DND-41 (cell line): Measurements from ENCODE around the gene CNOT6L.

ENCODE experiments used
- ATAC-seq: fragments of 200-7000 bp; cut with Tn5 transposase; 3 replicates; pipeline ENCODE4 v1.9.1; 2021; ENCODE audit warnings: low read depth; ENCODE audit not compliant: insufficient read depth
- DNase-seq: peaks from one replicate; pipeline ENCODE4 v3.0.0-alpha.2; 2020
- H2AFZ ChIP-seq: 2 replicates; pipeline ENCODE4 v1.6.0; 2012; ENCODE audit warnings: low read depth, low read length
- H3K27ac ChIP-seq: 2 replicates; pipeline ENCODE4 v1.5.1; 2012; ENCODE audit warnings: low read length, inconsistent platforms
- H3K27me3 ChIP-seq: fragments of 200-600 bp; sonication (generic); 2 replicates; pipeline ENCODE4 v1.6.0; 2012; ENCODE audit warnings: low read length, mild to moderate bottlenecking, inconsistent platforms; ENCODE audit not compliant: insufficient read depth, poor library complexity
- H3K36me3 ChIP-seq: 2 replicates; pipeline ENCODE4 v1.5.1; 2012; ENCODE audit warnings: low read length, inconsistent platforms; ENCODE audit not compliant: insufficient read depth
- H3K4me1 ChIP-seq: 2 replicates; pipeline ENCODE4 v1.5.1; 2012; ENCODE audit warnings: mild to moderate bottlenecking, low read length; ENCODE audit not compliant: insufficient read depth
- H3K4me2 ChIP-seq: 2 replicates; pipeline ENCODE4 v1.6.0; 2012; ENCODE audit warnings: mild to moderate bottlenecking, moderate library complexity, low read length, inconsistent platforms; ENCODE audit not compliant: insufficient read depth
- H3K4me3 ChIP-seq, 2 experiments: fragments of 200-600 bp in 1 of 2; shearing (Covaris generic) in 1 of 2; 2 replicates each; pipeline ENCODE4 v1.5.1; 2012 to 2016; ENCODE audit warnings: inconsistent platforms in 2 of 2, low read length in 2 of 2, mild to moderate bottlenecking in 2 of 2, low read depth in 1 of 2, moderate library complexity in 1 of 2
- H3K79me2 ChIP-seq: 2 replicates; pipeline ENCODE4 v1.6.0; 2012; ENCODE audit warnings: low read length, inconsistent platforms; ENCODE audit not compliant: insufficient read depth
- H3K9ac ChIP-seq: 2 replicates; pipeline ENCODE4 v1.6.0; 2012; ENCODE audit warnings: low read depth, mild to moderate bottlenecking, inconsistent platforms, low read length, moderate library complexity
- H3K9me3 ChIP-seq: 2 replicates; pipeline ENCODE4 v1.5.1; 2012; ENCODE audit warnings: low read length, moderate library complexity, mild to moderate bottlenecking, inconsistent platforms; ENCODE audit not compliant: insufficient read depth, severe bottlenecking
- H4K20me1 ChIP-seq: 2 replicates; pipeline ENCODE4 v1.6.0; 2012; ENCODE audit warnings: low read length; ENCODE audit not compliant: insufficient read depth
- EZH2 ChIP-seq: IDR thresholded peaks from 3 replicates; pipeline ENCODE4 v1.6.1; 2012; ENCODE audit warnings: borderline replicate concordance, low read depth, mild to moderate bottlenecking, moderate library complexity, low read length, inconsistent platforms; ENCODE audit not compliant: severe bottlenecking
- TF ChIP-seq, protein P1 (sequence below): IDR thresholded peaks from 2 replicates; pipeline ENCODE4 v1.5.1; 2012; ENCODE audit warnings: borderline replicate concordance, low read length, moderate library complexity, mild to moderate bottlenecking; ENCODE audit not compliant: poor library complexity, severe bottlenecking; ENCODE audit errors: extremely low read depth

CNOT6L gene

DNA sequence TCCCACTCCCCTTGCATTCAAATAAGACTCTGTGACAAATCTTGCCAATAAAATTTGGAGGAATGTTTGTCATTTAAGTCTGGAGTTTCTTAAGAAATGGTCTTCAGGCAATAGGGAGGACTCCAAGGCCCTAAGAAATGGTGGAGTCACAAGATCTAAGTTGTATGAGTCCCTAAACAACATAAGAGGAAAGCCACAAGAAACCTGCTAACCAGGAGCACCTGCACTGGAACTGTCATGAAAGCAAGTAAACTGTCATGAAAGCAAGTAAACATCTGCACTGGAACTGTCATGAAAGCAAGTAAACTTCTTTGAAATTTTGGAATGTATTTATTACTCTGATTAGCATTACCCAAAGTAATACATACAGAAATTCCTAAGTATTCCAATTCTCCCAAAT lies 3.5 kb downstream of the CNOT6L start:
- H3K9ac ChIP-seq: peak overlapping the region; percentile 43
- peaks cover 49% of the 10 kb centered on the region for H3K4me1 ChIP-seq
- H3K4me2 ChIP-seq: peak overlapping the region; percentile 65
- H3K27ac ChIP-seq: peak overlapping the region; percentile 92
- peaks cover 13% of the 10 kb centered on the region for H3K36me3 ChIP-seq
- no peaks in the 10 kb centered on the region for H3K9me3 ChIP-seq
- no peak overlapping the region for H2AFZ ChIP-seq
- DNase-seq (peak; percentile 68), ATAC-seq (peak; percentile 44)
- H3K79me2 ChIP-seq: peaks cover 95% of the 10 kb centered on the region
- H3K27me3 ChIP-seq: no peaks in the 10 kb centered on the region
- peak overlapping the region in 1 of 2 experiments; percentile 44; a peak in 3 of 4 replicates for H3K4me3 ChIP-seq
- TF ChIP-seq, protein P1, sequence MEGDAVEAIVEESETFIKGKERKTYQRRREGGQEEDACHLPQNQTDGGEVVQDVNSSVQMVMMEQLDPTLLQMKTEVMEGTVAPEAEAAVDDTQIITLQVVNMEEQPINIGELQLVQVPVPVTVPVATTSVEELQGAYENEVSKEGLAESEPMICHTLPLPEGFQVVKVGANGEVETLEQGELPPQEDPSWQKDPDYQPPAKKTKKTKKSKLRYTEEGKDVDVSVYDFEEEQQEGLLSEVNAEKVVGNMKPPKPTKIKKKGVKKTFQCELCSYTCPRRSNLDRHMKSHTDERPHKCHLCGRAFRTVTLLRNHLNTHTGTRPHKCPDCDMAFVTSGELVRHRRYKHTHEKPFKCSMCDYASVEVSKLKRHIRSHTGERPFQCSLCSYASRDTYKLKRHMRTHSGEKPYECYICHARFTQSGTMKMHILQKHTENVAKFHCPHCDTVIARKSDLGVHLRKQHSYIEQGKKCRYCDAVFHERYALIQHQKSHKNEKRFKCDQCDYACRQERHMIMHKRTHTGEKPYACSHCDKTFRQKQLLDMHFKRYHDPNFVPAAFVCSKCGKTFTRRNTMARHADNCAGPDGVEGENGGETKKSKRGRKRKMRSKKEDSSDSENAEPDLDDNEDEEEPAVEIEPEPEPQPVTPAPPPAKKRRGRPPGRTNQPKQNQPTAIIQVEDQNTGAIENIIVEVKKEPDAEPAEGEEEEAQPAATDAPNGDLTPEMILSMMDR: no peak
- no peak for TF ChIP-seq EZH2
- peaks cover 39% of the 10 kb centered on the region for H4K20me1 ChIP-seq

DNA sequence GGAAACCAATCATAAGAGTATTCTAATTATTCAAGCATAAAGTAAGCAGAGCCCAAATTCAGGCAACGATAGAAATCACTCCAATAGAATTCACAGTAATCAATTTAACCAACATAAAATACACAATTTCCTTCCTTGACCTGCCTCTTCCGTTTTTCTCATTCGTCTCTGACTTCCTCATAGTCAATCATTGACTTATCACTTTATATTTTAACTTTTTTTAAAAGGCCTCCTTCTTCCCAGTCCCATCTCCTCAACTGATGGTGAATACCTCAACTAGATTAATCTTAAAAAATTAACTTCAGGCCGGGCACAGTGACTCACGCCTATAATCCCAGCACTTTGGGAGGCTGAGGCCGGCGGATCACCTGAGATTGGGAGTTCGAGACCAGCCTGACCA lies 13.3 kb downstream of the CNOT6L start:
- Histone ChIP-seq H3K27me3 (no peaks in the 10 kb centered on the region), H3K27ac (no peak overlapping the region), H3K9me3 (no peaks in the 10 kb centered on the region), H4K20me1 (peaks cover 61% of the 10 kb centered on the region), H3K4me2 (no peak overlapping the region), H3K9ac (no peak overlapping the region), H3K4me1 (peaks cover 11% of the 10 kb centered on the region), H3K4me3 (no peak overlapping the region), H2AFZ (no peak overlapping the region), H3K36me3 (peaks cover 15% of the 10 kb centered on the region; the same call in 1 of the 2 replicates), H3K79me2 (peaks cover 99% of the 10 kb centered on the region)
- ATAC-seq (no peak), DNase-seq (no peak)
- TF ChIP-seq EZH2: no peak
- TF ChIP-seq, protein P1: no peak

DNA sequence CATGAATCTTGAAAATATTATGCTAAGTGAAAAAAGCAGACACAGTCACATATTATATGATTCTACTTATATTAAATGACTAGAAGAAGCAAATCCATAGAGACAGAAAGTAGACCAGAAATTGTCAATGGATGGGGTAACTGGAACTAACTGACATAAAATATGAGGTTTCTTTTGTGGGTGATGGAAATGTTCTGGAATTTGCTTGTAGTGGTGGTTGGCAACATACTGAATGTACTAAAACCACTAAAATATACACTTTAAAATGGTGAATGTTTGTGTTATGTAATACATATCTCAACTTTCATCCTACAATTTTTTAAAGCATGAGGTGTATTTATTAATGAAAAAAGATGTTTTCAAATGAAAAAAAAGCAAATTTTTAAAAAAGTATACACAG lies 14.7 kb downstream of the CNOT6L start:
- no peak overlapping the region for H3K9ac ChIP-seq
- 0 out of 2 replicates have a peak, but pooled peaks cover 11% of the 10 kb centered on the region for H3K36me3 ChIP-seq
- H4K20me1 ChIP-seq: peaks cover 62% of the 10 kb centered on the region
- H3K4me1 ChIP-seq: peaks cover 11% of the 10 kb centered on the region
- no peak overlapping the region for H2AFZ ChIP-seq
- TF ChIP-seq EZH2: no peak
- TF ChIP-seq, protein P1: no peak
- H3K79me2 ChIP-seq: peaks cover 99% of the 10 kb centered on the region
- no peaks in the 10 kb centered on the region for H3K9me3 ChIP-seq
- no peak for ATAC-seq
- H3K4me2 ChIP-seq: no peak overlapping the region
- no peak overlapping the region for H3K4me3 ChIP-seq
- DNase-seq: no peak
- no peaks in the 10 kb centered on the region for H3K27me3 ChIP-seq
- H3K27ac ChIP-seq: no peak overlapping the region

DNA sequence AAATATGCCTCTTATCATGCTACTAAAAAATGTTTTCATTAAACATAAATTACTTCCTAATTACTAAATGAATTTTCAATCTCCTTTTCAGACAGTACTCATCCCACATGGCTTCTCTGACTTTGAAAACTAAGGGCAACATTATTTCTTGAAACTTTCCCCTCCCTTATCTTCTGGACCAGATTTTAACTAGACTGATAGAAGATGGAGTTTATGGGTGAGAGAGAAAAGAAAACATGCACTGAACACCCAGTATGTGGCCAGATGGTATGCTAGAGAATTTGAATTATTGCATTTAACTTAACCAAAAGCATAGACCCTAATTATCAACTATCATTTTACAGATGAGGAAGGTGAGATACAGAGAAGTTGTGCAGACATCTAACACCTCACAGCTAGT lies 16.8 kb downstream of the CNOT6L start:
- H3K4me3 ChIP-seq: no peak overlapping the region
- H3K4me2 ChIP-seq: no peak overlapping the region
- H3K27ac ChIP-seq: no peak overlapping the region
- TF ChIP-seq EZH2: no peak
- TF ChIP-seq, protein P1: no peak
- no peak overlapping the region for H2AFZ ChIP-seq
- peaks cover 61% of the 10 kb centered on the region for H4K20me1 ChIP-seq
- peaks cover 11% of the 10 kb centered on the region for H3K4me1 ChIP-seq
- peaks cover 99% of the 10 kb centered on the region for H3K79me2 ChIP-seq
- no peak overlapping the region for H3K9ac ChIP-seq
- H3K36me3 ChIP-seq: peaks cover under 1% of the 10 kb centered on the region; the same call in 1 of the 2 replicates
- H3K9me3 ChIP-seq: no peaks in the 10 kb centered on the region
- DNase-seq (no peak), ATAC-seq (no peak)
- H3K27me3 ChIP-seq: no peaks in the 10 kb centered on the region
